ENCODE data around the gene RPS6KB2. TPM values are rescaled to one million over a fixed set of nuclear protein-coding genes. Genes with fewer than 3 reads are reported as not detected.
A peak's percentile ranks its signal among the peaks of the same experiment; 100 is the strongest.
"Not testable (repeated sequence)": the region's sequence is repeated elsewhere in the genome, so short reads cannot be mapped to it uniquely, and the experiment has no call there.

The RPS6KB2 gene
- polyA plus RNA-seq, 6 donors from 2014 or later = 37.9 to 54.7 (median 50.0) TPM

DNA sequence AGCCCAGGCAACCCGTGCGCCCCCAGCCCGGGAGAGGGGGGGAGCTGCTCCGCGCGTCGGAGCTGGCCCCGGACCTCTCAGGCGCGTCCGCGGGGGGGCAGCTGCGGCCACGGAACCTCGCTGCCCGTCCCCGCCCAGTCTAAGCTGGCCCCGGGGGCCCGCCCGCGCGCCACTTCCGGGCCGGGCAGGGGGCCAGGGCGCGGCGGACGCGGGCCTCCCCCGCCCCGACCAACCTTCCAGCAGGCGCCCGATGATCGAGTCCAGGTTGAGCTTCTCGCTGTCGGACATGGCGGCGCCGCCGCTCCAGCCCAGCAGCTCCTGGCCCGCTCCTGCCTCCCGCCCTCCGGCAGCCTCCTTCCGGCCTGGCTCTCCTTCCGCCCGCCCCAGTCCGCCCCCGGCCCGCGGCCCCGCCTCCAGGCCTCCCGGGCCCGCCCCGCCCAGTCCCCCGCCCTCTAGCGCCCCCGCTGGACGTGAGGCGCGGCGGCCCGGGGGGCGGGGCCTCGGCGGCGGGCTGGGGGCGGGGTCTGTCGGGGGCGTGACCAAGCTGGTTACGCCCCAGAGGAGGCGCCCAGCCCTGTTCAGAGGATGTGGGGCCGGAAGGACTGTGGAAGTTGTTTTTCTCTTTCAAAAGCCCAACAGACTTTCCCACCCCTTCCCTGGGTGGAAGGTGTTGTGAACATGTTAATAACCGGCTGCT, 26.7 kb upstream of the RPS6KB2 start, which contains the start of gene PPP1CA:
TSS of gene PPP1CA (minus strand) at position 364 of the 697 bp plus-strand sequence. CDS start at position 288, 76 bp downstream.
- DNase-seq (peak; percentile 91), ATAC-seq (ENCODE audit: low read depth in 2 of 2) (peak; percentile 73 to 75)
- Mint-ChIP-seq H3K4me3 (peak within 1 kb of the TSS; percentile 87 to 98 (median 94)), H3K4me1 (peaks cover 33 to 78% (median 57%) of the 10 kb centered on the region in 3 donors), H3K27ac (peak within 1 kb of the TSS; percentile 79 to 96 (median 91)), H3K27me3 (no peaks in the 10 kb centered on the region), H3K36me3 (peaks cover 4 to 15% of the 10 kb centered on the region in 2 donors), H3K9me3 (no peaks in the 10 kb centered on the region)

DNA sequence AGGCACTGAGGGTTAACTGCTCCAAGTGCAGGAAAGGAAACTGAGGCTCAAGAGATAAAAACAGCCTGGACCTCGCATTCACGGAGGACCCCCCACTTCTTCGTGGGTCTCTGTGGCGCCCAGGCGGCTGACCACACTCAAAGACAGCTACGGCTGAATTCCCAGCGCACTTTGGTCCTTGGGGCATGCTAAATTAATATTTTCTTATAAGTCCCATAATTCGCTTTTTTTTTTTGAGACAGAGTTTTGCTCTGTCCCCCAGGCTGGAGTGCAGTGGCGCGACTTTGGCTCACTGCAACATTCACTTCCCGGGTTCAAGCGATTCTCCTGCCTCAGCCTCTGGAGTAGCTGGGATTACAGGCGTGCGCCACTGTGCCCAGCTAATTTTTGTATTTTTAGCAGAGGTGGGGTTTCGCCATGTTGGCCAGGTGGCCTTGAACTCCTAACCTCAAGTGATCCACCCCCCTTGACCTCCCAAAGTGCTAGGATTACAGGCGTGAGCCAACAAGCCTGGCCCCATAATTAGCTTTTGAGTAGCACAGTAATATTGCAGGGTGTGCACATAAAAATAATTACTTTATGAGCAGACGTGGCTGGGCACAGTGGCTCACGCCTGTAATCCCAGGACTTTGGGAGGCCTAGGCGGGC, 26.0 kb upstream of the RPS6KB2 start:
- Mint-ChIP-seq H3K4me1 (peaks cover 34 to 79% (median 58%) of the 10 kb centered on the region in 3 donors), H3K27ac (peak overlapping the region in 5 of 6 donors; percentile 84 to 95 (median 88)), H3K36me3 (peaks cover 4 to 16% of the 10 kb centered on the region in 2 donors), H3K4me3 (peak overlapping the region; percentile 87 to 98 (median 94))
- not testable (repeated sequence) for H3K9me3 Mint-ChIP-seq; H3K27me3 Mint-ChIP-seq; DNase-seq; ATAC-seq (ENCODE audit: low read depth in 2 of 2)

DNA sequence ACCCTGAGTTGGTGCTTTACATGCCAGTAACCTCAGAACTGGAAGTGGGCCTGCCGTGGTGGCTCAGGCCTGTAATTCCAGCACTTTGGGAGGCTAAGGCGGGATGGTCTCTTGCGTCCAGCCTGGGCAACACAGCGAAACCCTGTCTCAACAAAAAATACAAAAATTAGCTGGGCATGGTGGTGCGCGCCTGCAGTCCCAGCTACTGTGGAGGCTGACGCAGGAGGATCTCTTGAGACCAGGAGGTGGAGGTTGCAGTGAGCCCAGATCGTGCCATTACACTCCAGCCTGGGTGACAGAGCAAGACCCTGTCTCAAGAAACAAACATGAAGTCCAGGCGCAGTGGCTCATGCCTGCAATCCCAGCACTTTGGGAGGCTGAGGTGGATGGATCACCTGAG, 25.2 kb upstream of the RPS6KB2 start:
- peaks cover 35 to 80% (median 58%) of the 10 kb centered on the region in 3 donors for H3K4me1 Mint-ChIP-seq
- peak overlapping the region; percentile 87 to 98 (median 96) for H3K4me3 Mint-ChIP-seq
- ATAC-seq (ENCODE audit: low read depth in 2 of 2) = not testable (repeated sequence)

DNA sequence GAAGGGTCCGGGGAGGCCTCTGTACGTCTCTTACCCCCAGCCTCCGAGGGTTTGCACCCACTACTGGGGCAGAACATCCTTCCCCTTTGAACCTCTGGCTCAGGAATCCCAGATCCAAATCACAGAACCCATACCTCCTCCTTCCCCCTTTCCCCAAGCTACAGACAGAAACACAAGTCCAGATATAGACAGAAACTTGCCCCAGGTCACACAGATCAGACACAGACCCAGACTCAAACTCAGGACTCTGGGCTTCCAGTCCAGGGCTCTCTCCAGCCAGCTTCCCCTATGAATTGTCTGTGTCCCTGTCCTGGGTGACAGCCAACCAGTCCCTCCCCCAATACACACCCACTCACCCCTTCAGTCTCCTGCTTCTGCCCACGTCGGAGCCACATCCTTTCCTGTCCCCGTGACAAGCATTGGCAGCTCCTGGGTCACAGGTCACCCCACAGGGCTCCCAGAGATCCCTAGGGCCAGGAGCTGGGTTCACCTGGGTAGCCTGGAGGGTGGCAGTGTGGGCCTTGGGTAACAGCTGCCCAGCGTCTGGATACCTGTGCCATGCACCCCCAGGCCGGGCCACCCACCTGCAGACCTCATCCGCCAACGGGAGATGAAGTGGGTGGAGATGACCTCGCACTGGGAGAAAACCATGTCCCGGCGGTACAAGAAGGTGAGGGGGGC, 23.6 kb upstream of the RPS6KB2 start:
- DNase-seq = no peak

More for the DNA sequence above, 25.2 kb upstream of the RPS6KB2 start:
- not testable (repeated sequence) for H3K27me3 Mint-ChIP-seq, DNase-seq, H3K9me3 Mint-ChIP-seq
- peak overlapping the region; percentile 88 to 97 (median 94) for H3K27ac Mint-ChIP-seq
- H3K36me3 Mint-ChIP-seq = peaks cover 4 to 16% of the 10 kb centered on the region in 2 donors

DNA sequence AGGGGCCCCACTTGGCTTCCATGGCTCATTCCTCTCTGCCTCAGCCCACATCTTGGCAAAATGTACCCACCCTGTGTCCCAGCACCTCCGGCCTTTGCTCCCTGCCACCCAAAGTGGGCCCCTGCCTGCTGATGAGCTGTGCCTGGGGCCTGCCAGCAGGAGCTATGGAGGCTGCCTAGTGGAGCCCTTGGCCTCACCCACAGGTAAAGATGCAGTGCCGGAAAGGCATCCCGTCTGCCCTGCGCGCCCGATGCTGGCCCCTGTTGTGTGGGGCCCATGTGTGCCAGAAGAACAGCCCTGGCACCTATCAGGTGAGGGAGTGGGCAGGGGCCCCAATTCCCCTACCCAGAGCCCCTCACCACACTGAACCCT, 23.1 kb upstream of the RPS6KB2 start:
- no peak for DNase-seq
- peaks cover 48 to 78% (median 77%) of the 10 kb centered on the region in 3 donors for H3K4me1 Mint-ChIP-seq

More for the DNA sequence above, 23.6 kb upstream of the RPS6KB2 start:
- peaks cover 42 to 78% (median 72%) of the 10 kb centered on the region in 3 donors for H3K4me1 Mint-ChIP-seq
- H3K27me3 Mint-ChIP-seq = no peaks in the 10 kb centered on the region
- H3K36me3 Mint-ChIP-seq = peaks cover 4 to 16% of the 10 kb centered on the region in 2 donors
- H3K27ac Mint-ChIP-seq = peak overlapping the region in 4 of 6 donors; percentile 66 to 95 (median 86)
- no peak for ATAC-seq (ENCODE audit: low read depth in 2 of 2)
- H3K9me3 Mint-ChIP-seq = no peaks in the 10 kb centered on the region
- peak overlapping the region; percentile 87 to 98 (median 96) for H3K4me3 Mint-ChIP-seq

DNA sequence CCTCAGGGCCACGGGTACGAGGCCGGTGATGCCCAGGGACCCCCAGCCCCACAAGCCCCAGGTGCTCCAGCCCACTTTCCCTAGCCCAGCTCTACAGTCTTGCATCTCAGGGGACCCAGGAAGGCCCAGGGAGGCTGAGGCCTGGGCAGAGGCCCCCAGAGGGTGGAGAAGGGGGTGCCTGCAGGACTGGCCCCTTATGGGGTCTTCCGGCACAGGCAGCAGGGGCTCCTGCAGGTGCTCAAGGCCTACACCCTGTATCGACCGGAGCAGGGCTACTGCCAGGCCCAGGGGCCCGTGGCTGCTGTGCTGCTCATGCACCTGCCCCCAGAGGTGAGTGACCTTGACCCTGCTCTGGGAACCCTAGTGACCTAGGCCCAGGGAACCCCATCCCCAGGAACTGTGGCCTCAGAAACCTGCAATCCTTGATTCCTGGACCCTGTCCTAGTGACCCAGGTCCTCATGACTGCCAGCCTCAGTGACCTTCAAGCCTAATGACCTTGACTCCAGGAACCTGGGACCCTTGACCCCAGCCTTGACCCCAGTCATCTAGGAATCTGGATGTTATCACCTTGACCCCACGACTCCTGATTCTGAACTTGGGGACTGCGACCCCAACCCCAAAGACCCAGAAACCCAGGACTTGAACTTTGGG, 22.5 kb upstream of the RPS6KB2 start:
- no peak for DNase-seq
- Mint-ChIP-seq H3K9me3 (no peaks in the 10 kb centered on the region), H3K27ac (peak overlapping the region in 4 of 6 donors; percentile 56 to 95 (median 82)), H3K4me3 (peak overlapping the region; percentile 80 to 98 (median 95)), H3K4me1 (peaks cover 50 to 78% (median 77%) of the 10 kb centered on the region in 3 donors), H3K27me3 (no peaks in the 10 kb centered on the region), H3K36me3 (peaks cover 0 to 16% of the 10 kb centered on the region in 2 donors)
- no peak for ATAC-seq (ENCODE audit: low read depth in 2 of 2)

More for the DNA sequence above, 23.1 kb upstream of the RPS6KB2 start:
- ATAC-seq (ENCODE audit: low read depth in 2 of 2) = no peak
- peak overlapping the region in 2 of 6 donors; percentile 91 to 95 for H3K27ac Mint-ChIP-seq
- H3K27me3 Mint-ChIP-seq = no peaks in the 10 kb centered on the region
- H3K9me3 Mint-ChIP-seq = no peaks in the 10 kb centered on the region
- peak overlapping the region; percentile 80 to 98 (median 95) for H3K4me3 Mint-ChIP-seq
- H3K36me3 Mint-ChIP-seq = peaks cover 4 to 16% of the 10 kb centered on the region in 2 donors

DNA sequence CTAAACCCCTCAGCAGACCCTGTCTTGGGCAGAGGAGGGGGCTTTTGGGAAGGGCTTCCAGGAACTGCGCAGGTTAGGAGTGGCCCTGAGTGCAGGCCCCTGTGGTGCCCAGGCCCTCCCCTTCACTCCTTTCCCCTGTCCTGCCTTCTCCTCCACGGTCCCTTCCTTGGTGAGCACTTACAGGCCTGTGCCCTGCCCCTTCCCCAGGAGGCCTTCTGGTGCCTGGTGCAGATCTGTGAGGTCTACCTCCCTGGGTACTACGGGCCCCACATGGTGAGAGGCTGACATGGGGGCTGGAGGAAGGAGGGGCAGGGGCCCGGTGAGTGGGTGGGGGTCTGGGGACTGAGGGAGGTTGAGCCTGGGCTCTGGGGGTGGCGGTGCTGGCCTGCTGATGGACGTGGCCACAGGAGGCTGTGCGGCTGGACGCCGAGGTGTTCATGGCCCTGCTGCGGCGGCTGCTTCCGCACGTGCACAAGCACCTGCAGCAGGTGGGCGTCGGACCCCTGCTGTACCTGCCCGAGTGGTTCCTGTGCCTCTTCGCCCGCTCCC, 21.8 kb upstream of the RPS6KB2 start:
- ATAC-seq (ENCODE audit: low read depth in 2 of 2) = no peak
- Mint-ChIP-seq H3K9me3 (no peaks in the 10 kb centered on the region), H3K4me3 (peak overlapping the region; percentile 80 to 98 (median 92)), H3K36me3 (peaks cover 0 to 16% of the 10 kb centered on the region in 2 donors), H3K27me3 (no peaks in the 10 kb centered on the region), H3K27ac (peak overlapping the region in 4 of 6 donors; percentile 56 to 95 (median 82)), H3K4me1 (peaks cover 56 to 82% (median 82%) of the 10 kb centered on the region in 3 donors)
- DNase-seq = no peak

DNA sequence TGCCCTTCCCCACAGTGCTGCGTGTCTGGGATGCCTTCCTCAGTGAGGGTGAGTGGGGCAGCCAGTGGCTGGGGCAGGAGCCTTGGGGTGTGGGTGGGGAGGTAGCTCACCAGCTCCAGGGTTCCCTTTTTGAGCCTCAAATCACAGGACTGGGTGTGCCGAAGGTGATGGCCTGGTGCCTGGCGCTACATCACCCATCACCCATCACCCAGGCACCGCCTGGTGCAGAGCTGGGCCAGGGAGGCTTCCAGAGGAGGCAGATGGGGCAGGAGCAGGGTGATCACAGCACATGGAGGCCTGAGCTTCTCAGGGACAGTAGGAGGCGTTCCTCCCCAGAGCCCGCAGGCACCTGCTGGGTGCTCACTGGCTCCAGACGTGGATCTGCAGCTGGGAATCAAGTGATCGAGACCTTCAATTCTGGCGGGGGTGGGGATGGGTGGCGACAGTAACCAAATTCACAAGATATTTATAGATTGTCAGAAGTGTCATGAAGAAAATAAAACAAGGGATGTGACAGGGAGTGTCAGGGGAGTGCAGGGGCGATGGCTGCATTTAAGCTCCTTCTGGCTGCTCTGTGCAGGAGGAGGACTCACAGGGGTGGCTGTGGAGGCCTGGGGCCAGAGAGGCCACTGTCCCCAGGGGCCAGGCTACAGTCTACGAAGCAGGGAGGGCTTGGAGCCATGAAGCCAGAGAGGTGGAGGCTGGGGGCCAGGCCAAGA, 21.2 kb upstream of the RPS6KB2 start:
- H3K9me3 Mint-ChIP-seq = no peaks in the 10 kb centered on the region
- no peak for DNase-seq
- H3K27ac Mint-ChIP-seq = peak overlapping the region in 5 of 6 donors; percentile 69 to 95 (median 90)
- peaks cover 61 to 88% (median 86%) of the 10 kb centered on the region in 3 donors for H3K4me1 Mint-ChIP-seq
- ATAC-seq (ENCODE audit: low read depth in 2 of 2) = no peak
- peak overlapping the region; percentile 75 to 98 (median 86) for H3K4me3 Mint-ChIP-seq
- H3K27me3 Mint-ChIP-seq = no peaks in the 10 kb centered on the region
- H3K36me3 Mint-ChIP-seq = peaks cover 0 to 16% of the 10 kb centered on the region in 2 donors

DNA sequence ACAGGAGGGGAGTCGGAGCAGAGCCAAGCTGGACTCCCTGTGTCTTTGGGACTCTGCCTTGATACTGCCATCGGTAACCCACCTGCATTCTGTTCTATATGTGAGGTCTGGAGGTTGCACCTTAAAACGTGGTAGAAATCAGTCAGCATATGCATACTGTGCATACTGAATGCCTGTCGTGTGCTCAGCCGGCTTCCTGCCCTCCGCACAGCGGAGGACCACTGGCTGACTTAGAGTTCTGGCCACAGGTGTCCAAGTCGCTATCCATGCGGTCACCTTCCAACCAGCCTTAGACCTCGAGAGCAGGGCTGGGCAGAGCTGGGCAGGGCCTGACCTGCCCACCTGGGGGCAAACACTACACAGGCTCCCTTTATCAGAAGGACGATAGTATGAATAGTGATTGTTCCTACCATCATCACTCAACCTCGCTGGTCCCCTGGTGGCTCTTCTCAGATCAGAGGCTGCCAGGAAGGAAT, 20.6 kb upstream of the RPS6KB2 start:
- peak overlapping the region; percentile 75 to 98 (median 90) for H3K4me3 Mint-ChIP-seq
- no peaks in the 10 kb centered on the region for H3K27me3 Mint-ChIP-seq
- H3K27ac Mint-ChIP-seq = peak overlapping the region in 5 of 6 donors; percentile 48 to 95 (median 88)
- no peaks in the 10 kb centered on the region for H3K9me3 Mint-ChIP-seq
- peaks cover 0 to 16% of the 10 kb centered on the region in 2 donors for H3K36me3 Mint-ChIP-seq
- H3K4me1 Mint-ChIP-seq = peaks cover 66 to 94% (median 86%) of the 10 kb centered on the region in 3 donors
- DNase-seq (no peak), ATAC-seq (ENCODE audit: low read depth in 2 of 2) (no peak)

DNA sequence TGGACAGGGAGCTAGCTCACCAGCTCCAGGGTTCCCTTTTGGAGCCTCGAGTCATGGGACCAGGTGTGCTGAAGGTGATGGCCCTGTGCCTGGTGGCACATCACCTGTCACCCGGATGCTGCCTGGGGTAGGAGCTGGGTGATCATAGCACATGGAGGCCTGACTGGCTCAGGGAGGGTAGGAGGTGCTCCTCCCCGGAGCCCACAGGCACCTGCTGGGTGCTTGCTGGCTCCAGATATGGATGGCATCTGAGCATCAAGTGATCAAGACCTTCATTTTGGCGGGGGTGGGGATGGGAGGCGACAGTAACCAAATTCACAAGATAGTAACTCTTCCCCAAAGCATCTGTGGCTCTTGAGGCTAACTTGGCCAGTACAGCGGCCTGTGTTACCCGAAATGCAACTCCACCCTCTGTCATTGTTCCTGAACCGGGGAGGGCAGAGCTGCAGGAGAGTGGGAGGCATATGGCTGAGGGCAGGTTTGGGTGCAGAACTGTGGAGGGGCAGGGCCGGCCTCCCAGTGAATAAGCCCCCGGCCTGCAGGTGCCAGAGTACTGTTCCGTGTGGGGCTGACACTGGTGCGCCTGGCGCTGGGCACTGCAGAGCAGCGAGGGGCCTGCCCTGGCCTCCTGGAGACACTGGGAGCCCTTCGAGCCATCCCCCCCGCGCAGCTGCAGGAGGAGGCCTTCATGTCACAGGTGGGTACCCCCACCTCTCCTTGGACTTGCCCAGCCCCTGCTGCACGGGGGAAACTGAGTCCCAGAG, 19.7 kb upstream of the RPS6KB2 start:
- Mint-ChIP-seq H3K27ac (peak overlapping the region; percentile 54 to 96 (median 81)), H3K9me3 (no peaks in the 10 kb centered on the region), H3K4me3 (peak overlapping the region; percentile 75 to 98 (median 90)), H3K4me1 (peaks cover 73 to 95% (median 86%) of the 10 kb centered on the region in 3 donors), H3K36me3 (peaks cover 0 to 13% of the 10 kb centered on the region in 2 donors), H3K27me3 (no peaks in the 10 kb centered on the region)
- DNase-seq (no peak), ATAC-seq (ENCODE audit: low read depth in 2 of 2) (peak in 1 of 2 donors; percentile 6)

DNA sequence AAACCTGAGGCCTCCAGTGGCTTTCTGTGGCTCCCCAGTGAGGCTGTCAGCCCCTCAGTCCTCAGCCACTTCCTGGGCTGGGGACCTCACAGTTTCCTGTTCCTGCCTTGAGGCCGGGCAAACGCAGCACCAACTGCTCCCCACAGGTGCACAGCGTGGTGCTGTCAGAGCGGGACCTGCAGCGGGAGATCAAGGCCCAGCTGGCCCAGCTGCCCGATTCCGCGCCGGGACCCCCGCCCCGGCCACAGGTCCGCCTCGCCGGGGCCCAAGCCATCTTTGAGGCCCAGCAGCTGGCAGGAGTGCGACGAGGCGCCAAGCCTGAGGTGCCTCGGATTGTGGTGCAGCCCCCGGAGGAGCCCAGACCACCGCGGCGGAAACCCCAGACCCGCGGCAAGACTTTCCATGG, 19.0 kb upstream of the RPS6KB2 start:
- Mint-ChIP-seq H3K36me3 (peaks cover 0 to 8% of the 10 kb centered on the region in 2 donors), H3K27me3 (no peaks in the 10 kb centered on the region), H3K27ac (peak overlapping the region in 4 of 6 donors; percentile 62 to 96 (median 84)), H3K4me3 (peak overlapping the region; percentile 80 to 98 (median 94)), H3K4me1 (peaks cover 70 to 98% (median 91%) of the 10 kb centered on the region in 3 donors), H3K9me3 (no peaks in the 10 kb centered on the region)
- ATAC-seq (ENCODE audit: low read depth in 2 of 2) = peak; percentile 76 to 80
- peak; percentile 74 for DNase-seq
